Ishikawa (cell line): ENCODE measurements around the gene VEGFA.

Experiments used
- CEBPB ChIP-seq: IDR thresholded peaks from 2 replicates; pipeline ENCODE4 v1.6.1; 2012
- CREB1 ChIP-seq: IDR thresholded peaks from 2 replicates; pipeline ENCODE4 v1.6.1; 2012; ENCODE audit warnings: low read depth
- EP300 ChIP-seq: IDR thresholded peaks from 2 replicates; pipeline ENCODE4 v1.6.1; 2012; ENCODE audit warnings: borderline replicate concordance
- FOXM1 ChIP-seq: IDR thresholded peaks from 2 replicates; pipeline ENCODE4 v1.6.1; 2012; ENCODE audit warnings: low read depth, borderline replicate concordance
- MAX ChIP-seq: IDR thresholded peaks from 2 replicates; pipeline ENCODE4 v1.6.1; 2012
- NFIC ChIP-seq: IDR thresholded peaks from 2 replicates; pipeline ENCODE4 v1.6.1; 2012
- REST ChIP-seq: IDR thresholded peaks from 2 replicates; pipeline ENCODE4 v1.6.1; 2012; ENCODE audit warnings: low read depth, mild to moderate bottlenecking
- TAF1 ChIP-seq: IDR thresholded peaks from 2 replicates; pipeline ENCODE4 v1.6.1; 2012; ENCODE audit warnings: low read depth, mild to moderate bottlenecking
- TCF12 ChIP-seq: IDR thresholded peaks from 2 replicates; pipeline ENCODE4 v1.6.1; 2012; ENCODE audit warnings: low read depth
- TEAD4 ChIP-seq: IDR thresholded peaks from 2 replicates; pipeline ENCODE4 v1.6.1; 2012
- USF1 ChIP-seq: IDR thresholded peaks from 2 replicates; pipeline ENCODE4 v1.6.1; 2012
- YY1 ChIP-seq: IDR thresholded peaks from 2 replicates; pipeline ENCODE4 v1.6.1; 2012; ENCODE audit warnings: low read depth
- ZBTB7A ChIP-seq: IDR thresholded peaks from 2 replicates; pipeline ENCODE4 v1.6.1; 2012; ENCODE audit warnings: low read depth

The VEGFA gene

GRCh38 chr6:43760210-43761168 lies 9.5 kb upstream of the VEGFA start:
- TF ChIP-seq MAX = no peak

GRCh38 chr6:43761666-43762409 lies 8.2 kb upstream of the VEGFA start:
- TF ChIP-seq NFIC (peak; percentile 94), TCF12 (peak; percentile 87), MAX (peak; percentile 47), YY1 (0 out of 2 replicates have a peak, but pooled peaks have one; percentile 23), USF1 (no peak), FOXM1 (no peak), EP300 (peak; percentile 62; the same call in 1 of the 2 replicates), CREB1 (no peak), TEAD4 (peak; percentile 85), REST (no peak)

GRCh38 chr6:43762410-43762768 lies 7.6 kb upstream of the VEGFA start:
- 0 out of 2 replicates have a peak, but pooled peaks have one; percentile 15 for TF ChIP-seq MAX
- no peak for TF ChIP-seq CEBPB

GRCh38 chr6:43762966-43763695 lies 6.9 kb upstream of the VEGFA start:
- 0 out of 2 replicates have a peak, but pooled peaks have one; percentile 34 for TF ChIP-seq ZBTB7A
- no peak for TF ChIP-seq MAX
- no peak for TF ChIP-seq TAF1

- TF ChIP-seq CREB1 (no peak), REST (no peak), FOXM1 (no peak), TEAD4 (no peak), USF1 (no peak)
Observed at GRCh38 chr6:43763812-43764522, 6.0 kb upstream of the VEGFA start.
